HepG2 (cell line): Measurements from ENCODE around the gene ACD. TPM values are rescaled to one million over a fixed set of nuclear protein-coding genes. Genes with fewer than 3 reads are reported as not detected.

Source experiments
- GTF3A ChIP-seq: sonication (generic); formaldehyde crosslinking; conservative IDR thresholded peaks from 2 replicates; pipeline ENCODE4 v1.4.0; 2020; ENCODE audit warnings: mild to moderate bottlenecking, missing genetic modification reagents
- HIVEP1 ChIP-seq: sonication (generic); formaldehyde crosslinking; IDR thresholded peaks from 2 replicates; pipeline ENCODE4 v1.4.0; 2020; ENCODE audit warnings: mild to moderate bottlenecking, missing genetic modification reagents
- KAT8 ChIP-seq: IDR thresholded peaks from 2 replicates; pipeline ENCODE4 v1.6.1; 2016; ENCODE audit warnings: missing genetic modification reagents, missing compliant biosample characterization
- MAZ ChIP-seq, 2 experiments: sonication (generic) in 1 of 2; formaldehyde crosslinking in 1 of 2; IDR thresholded peaks; 2 replicates each; pipeline versions ENCODE4 v1.5.0 to v1.6.1; 2012 to 2020; ENCODE audit warnings: low read depth in 2 of 2, mild to moderate bottlenecking in 2 of 2, borderline replicate concordance in 1 of 2, improper control_type of control experiment in 1 of 2, low read length in 1 of 2, missing genetic modification reagents in 1 of 2, moderate library complexity in 1 of 2
- PRMT3 ChIP-seq: sonication (generic); formaldehyde crosslinking; IDR thresholded peaks from 2 replicates; pipeline ENCODE4 v1.8.1; 2022; ENCODE audit warnings: low read depth, mild to moderate bottlenecking, moderate library complexity, missing genetic modification reagents, borderline replicate concordance
- SP5 ChIP-seq: IDR thresholded peaks from 2 replicates; pipeline ENCODE4 v1.6.1; 2016; ENCODE audit warnings: low read depth, borderline replicate concordance
- U2AF1 ChIP-seq: fragments of 200-400 bp; formaldehyde crosslinking; optimal IDR thresholded peaks from 2 replicates; pipeline ENCODE3; 2017; ENCODE audit warnings: mild to moderate bottlenecking, low read depth, low read length
- XRCC5 ChIP-seq: fragments of 200-400 bp; formaldehyde crosslinking; optimal IDR thresholded peaks from 2 replicates; pipeline ENCODE3; 2017; ENCODE audit warnings: mild to moderate bottlenecking, low read length
- ZBTB20 ChIP-seq: sonication (generic); formaldehyde crosslinking; IDR thresholded peaks from 2 replicates; pipeline ENCODE4 v1.8.1; 2023; ENCODE audit warnings: missing genetic modification reagents, low read depth, mild to moderate bottlenecking, borderline replicate concordance
- polyA plus RNA-seq, 8 experiments: library from polyadenylated mRNA; depleted of rRNA in 3 of 8; stranded (reverse) in 7 of 8; unstranded in 1 of 8; fragments of >200 nt; fragmentation: Illumina TruSeq in 4 of 8; extraction: Trizol in 4 of 8; gene quantifications; 2 replicates each; pipeline versions ENCODE4 v1.2.1 to v1.2.3, GENCODE V29; 2011 to 2016; ENCODE audit warnings: low read depth in 4 of 8, missing spikeins in 1 of 8, mixed read lengths in 1 of 8; ENCODE audit not compliant: insufficient read depth in 1 of 8
- total RNA-seq, 5 experiments: library from RNA; depleted of rRNA; stranded (reverse); fragments of >200 nt; fragmentation: Illumina TruSeq; extraction: Trizol; gene quantifications; 2 replicates each; pipeline ENCODE4 v1.2.3, GENCODE V29; 2016; ENCODE audit warnings: low read depth in 1 of 5
- TF ChIP-seq, protein P1 (sequence below): sonication (generic); formaldehyde crosslinking; IDR thresholded peaks from 2 replicates; pipeline ENCODE4 v1.4.0; 2020; ENCODE audit warnings: missing genetic modification reagents
- TF ChIP-seq, protein P2 (sequence below): sonication (generic); formaldehyde crosslinking; IDR thresholded peaks from 2 replicates; pipeline ENCODE4 v1.5.1; 2020; ENCODE audit warnings: mild to moderate bottlenecking, missing genetic modification reagents
- TF ChIP-seq, protein P3 (sequence below): sonication (generic); formaldehyde crosslinking; conservative IDR thresholded peaks from 2 replicates; pipeline ENCODE4 v1.8.0; 2022; ENCODE audit warnings: missing genetic modification reagents
- TF ChIP-seq, protein P4 (sequence below): sonication (generic); formaldehyde crosslinking; IDR thresholded peaks from 2 replicates; pipeline ENCODE4 v1.4.0; 2020; ENCODE audit warnings: mild to moderate bottlenecking, missing genetic modification reagents

The ACD gene
- total and polyA plus RNA-seq, 2 of the 13 experiments (the other 11 are each of a cell fraction or from before 2014, with no cell fraction given): 32.6 to 38.3 TPM

DNA sequence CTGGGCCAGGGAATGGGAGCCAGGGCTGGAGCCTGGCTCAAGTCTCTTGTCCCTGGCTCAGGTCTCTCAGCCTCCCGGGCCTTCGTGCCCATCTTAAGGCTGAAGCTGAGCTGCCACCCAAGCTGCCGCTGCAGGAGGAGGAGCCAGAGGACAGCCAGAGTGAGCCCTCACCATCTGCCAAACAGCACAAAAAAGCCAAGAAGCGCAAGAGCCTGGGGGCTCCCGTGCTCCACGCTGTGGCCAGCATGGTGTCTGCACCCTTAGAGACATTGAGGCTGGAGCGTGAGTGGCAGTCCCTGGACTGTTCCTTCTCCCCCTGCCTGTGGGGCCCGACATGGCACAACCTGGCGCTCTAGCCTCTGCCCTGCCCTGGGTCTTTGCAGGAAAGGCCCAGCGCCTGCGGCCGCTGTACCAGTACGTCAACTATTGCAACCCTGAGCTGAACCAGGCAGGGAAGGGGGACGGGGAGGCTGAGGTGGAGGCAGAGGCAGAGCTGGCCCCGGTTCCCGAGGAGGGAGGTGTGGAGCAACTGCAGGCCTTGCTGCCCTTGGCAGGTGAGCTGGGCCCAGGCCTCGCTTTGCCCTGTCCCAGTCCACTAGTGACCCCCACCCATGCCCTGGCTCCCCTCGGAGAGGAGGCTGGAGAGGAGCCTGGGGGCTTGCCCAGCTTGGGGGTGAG, 7.9 kb upstream of the ACD start (continued):
- TF ChIP-seq, protein P1, sequence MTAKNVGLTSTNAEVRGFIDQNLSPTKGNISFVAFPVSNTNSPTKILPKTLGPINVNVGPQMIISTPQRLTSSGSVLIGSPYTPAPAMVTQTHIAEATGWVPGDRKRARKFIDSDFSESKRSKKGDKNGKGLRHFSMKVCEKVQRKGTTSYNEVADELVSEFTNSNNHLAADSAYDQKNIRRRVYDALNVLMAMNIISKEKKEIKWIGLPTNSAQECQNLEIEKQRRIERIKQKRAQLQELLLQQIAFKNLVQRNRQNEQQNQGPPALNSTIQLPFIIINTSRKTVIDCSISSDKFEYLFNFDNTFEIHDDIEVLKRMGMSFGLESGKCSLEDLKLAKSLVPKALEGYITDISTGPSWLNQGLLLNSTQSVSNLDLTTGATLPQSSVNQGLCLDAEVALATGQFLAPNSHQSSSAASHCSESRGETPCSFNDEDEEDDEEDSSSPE (CRISPR knock-in tag): peak; percentile 73
- TF ChIP-seq ZBTB20: 0 out of 2 replicates have a peak, but pooled peaks have one; percentile 73
- peak; percentile 84 for TF ChIP-seq U2AF1
- TF ChIP-seq XRCC5: peak; percentile 99
- TF ChIP-seq, protein P2, sequence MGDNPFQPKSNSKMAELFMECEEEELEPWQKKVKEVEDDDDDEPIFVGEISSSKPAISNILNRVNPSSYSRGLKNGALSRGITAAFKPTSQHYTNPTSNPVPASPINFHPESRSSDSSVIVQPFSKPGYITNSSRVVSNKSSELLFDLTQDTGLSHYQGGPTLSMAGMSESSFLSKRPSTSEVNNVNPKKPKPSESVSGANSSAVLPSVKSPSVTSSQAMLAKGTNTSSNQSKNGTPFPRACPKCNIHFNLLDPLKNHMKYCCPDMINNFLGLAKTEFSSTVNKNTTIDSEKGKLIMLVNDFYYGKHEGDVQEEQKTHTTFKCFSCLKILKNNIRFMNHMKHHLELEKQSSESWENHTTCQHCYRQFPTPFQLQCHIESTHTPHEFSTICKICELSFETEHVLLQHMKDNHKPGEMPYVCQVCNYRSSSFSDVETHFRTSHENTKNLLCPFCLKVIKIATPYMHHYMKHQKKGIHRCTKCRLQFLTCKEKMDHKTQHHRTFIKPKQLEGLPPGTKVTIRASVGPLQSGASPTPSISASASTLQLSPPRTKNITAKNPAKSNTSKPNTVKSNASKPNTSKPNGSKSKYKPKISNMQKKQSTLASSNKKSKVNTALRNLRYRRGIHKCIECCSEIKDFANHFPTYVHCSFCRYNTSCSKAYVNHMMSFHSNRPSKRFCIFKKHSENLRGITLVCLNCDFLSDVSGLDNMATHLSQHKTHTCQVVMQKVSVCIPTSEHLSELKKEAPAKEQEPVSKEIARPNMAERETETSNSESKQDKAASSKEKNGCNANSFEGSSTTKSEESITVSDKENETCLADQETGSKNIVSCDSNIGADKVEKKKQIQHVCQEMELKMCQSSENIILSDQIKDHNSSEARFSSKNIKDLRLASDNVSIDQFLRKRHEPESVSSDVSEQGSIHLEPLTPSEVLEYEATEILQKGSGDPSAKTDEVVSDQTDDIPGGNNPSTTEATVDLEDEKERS (CRISPR knock-in tag): peak; percentile 92
- no peak for TF ChIP-seq PRMT3 (CRISPR knock-in tag)
- peak; percentile 82 for TF ChIP-seq KAT8 (CRISPR knock-in tag)
- TF ChIP-seq, protein P3, sequence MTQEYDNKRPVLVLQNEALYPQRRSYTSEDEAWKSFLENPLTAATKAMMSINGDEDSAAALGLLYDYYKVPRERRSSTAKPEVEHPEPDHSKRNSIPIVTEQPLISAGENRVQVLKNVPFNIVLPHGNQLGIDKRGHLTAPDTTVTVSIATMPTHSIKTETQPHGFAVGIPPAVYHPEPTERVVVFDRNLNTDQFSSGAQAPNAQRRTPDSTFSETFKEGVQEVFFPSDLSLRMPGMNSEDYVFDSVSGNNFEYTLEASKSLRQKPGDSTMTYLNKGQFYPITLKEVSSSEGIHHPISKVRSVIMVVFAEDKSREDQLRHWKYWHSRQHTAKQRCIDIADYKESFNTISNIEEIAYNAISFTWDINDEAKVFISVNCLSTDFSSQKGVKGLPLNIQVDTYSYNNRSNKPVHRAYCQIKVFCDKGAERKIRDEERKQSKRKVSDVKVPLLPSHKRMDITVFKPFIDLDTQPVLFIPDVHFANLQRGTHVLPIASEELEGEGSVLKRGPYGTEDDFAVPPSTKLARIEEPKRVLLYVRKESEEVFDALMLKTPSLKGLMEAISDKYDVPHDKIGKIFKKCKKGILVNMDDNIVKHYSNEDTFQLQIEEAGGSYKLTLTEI (CRISPR knock-in tag): no peak
- 0 out of 2 replicates have a peak, but pooled peaks have one; percentile 83 for TF ChIP-seq GTF3A (CRISPR knock-in tag)
- TF ChIP-seq SP5 (CRISPR knock-in tag): peak; percentile 72
- TF ChIP-seq HIVEP1 (CRISPR knock-in tag): no peak; the same call in 1 of the 2 replicates
- no peak; the same call in 1 of the 2 replicates for TF ChIP-seq MAZ (IDR thresholded peaks at IDR 0.05; ENCODE audit: borderline replicate concordance, low read depth, low read length)
- TF ChIP-seq MAZ (CRISPR knock-in tag; IDR thresholded peaks at IDR 0.05; ENCODE audit: low read depth): peak; percentile 83
- TF ChIP-seq, protein P4, sequence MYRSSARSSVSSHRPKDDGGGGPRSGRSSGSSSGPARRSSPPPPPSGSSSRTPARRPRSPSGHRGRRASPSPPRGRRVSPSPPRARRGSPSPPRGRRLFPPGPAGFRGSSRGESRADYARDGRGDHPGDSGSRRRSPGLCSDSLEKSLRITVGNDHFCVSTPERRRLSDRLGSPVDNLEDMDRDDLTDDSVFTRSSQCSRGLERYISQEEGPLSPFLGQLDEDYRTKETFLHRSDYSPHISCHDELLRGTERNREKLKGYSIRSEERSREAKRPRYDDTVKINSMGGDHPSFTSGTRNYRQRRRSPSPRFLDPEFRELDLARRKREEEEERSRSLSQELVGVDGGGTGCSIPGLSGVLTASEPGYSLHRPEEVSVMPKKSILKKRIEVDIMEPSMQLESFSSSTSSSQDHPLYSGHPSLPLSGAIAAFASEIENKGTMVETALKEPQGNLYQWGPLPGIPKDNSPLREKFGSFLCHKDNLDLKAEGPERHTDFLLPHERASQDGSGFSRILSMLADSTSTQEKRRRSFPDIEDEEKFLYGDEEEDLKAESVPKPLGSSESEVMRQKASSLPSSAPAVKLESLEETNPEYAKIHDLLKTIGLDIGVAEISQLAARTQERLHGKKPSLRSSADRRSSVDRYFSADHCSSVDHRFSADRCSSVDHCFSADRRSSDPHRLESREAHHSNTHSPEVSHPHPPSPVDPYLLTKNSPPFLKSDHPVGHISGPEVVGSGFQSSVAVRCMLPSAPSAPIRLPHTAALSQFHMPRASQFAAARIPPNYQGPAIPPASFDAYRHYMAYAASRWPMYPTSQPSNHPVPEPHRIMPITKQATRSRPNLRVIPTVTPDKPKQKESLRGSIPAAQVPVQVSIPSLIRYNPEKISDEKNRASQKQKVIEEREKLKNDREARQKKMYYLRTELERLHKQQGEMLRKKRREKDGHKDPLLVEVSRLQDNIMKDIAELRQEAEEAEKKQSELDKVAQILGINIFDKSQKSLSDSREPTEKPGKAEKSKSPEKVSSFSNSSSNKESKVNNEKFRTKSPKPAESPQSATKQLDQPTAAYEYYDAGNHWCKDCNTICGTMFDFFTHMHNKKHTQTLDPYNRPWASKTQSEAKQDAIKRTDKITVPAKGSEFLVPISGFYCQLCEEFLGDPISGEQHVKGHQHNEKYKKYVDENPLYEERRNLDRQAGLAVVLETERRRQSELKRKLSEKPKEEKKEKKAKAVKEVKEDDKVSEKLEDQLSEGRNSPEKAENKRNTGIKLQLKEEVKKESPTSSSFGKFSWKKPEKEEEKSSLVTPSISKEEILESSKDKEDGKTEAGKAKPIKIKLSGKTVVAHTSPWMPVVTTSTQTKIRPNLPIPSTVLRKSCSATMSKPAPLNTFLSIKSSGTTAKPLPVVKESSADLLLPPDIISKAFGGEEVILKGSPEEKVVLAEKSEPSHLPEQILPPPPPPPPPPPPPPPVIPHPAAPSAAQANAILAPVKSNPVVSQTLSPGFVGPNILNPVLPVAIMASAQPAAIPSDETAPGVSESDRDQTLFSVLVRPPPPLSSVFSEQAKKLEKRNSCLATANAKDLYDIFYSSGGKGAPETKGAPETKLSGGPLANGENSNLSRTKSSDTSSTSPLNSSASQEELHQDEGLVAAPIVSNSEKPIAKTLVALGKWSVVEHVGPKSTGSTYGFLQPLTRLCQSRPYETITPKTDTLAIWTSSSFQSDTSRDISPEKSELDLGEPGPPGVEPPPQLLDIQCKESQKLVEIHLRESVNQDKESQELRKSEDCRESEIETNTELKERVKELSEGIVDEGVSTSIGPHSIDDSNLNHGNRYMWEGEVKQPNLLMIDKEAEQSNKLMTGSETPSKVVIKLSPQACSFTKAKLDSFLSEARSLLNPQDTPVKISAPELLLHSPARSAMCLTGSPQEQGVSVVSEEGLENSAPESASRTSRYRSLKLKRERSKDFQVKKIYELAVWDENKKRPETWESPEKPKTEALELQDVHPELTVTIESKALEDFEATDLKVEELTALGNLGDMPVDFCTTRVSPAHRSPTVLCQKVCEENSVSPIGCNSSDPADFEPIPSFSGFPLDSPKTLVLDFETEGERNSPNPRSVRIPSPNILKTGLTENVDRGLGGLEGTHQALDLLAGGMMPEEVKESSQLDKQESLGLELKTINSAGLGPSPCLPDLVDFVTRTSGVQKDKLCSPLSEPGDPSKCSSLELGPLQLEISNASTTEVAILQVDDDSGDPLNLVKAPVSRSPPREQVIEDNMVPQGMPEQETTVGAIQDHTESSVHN (CRISPR knock-in tag): peak; percentile 35; the same call in 1 of the 2 replicates
